ENCODE results near the gene ARHGDIB. TPM values are rescaled to one million over a fixed set of nuclear protein-coding genes. Genes with fewer than 3 reads are reported as not detected.

The ARHGDIB gene
- total RNA-seq, 1 donor from 2014 or later = not detected

- TF ChIP-seq EZH2phosphoT487 (IDR thresholded peaks at IDR 0.05) (no peak), CTCF (IDR thresholded peaks at IDR 0.05) (no peak), EZH2 (IDR thresholded peaks at IDR 0.05) (no peak)
- Mint-ChIP-seq H3K9me3 (no peaks in the 10 kb centered on the region), H3K27me3 (ENCODE audit: insufficient read depth, low read depth) (peaks cover 3% of the 10 kb centered on the region), H3K27ac (no peak overlapping the region), H3K36me3 (no peaks in the 10 kb centered on the region), H3K4me1 (no peaks in the 10 kb centered on the region), H3K4me3 (no peak overlapping the region)
- H3F3A ChIP-seq (ENCODE audit: low read depth) = no peaks in the 10 kb centered on the region
- no peaks in the 10 kb centered on the region for H3K36me3 ChIP-seq
- no peaks in the 10 kb centered on the region for H4K20me1 ChIP-seq (ENCODE audit: low read depth)
- H3K9me3 ChIP-seq (ENCODE audit: low read depth) = no peaks in the 10 kb centered on the region
- no peaks in the 10 kb centered on the region for H3K27me3 ChIP-seq
- no peaks in the 10 kb centered on the region for H3K79me2 ChIP-seq (ENCODE audit: low read depth)
- no peak overlapping the region for H3K27ac ChIP-seq
- no peak for DNase-seq (ENCODE audit: low spot score)
- no peak overlapping the region for H3K4me3 ChIP-seq
- H3K4me2 ChIP-seq = no peak overlapping the region
- H3K9ac ChIP-seq = no peak overlapping the region
- H3K4me1 ChIP-seq = no peaks in the 10 kb centered on the region
- H2AFZ ChIP-seq (replicated peaks) = no peak overlapping the region
Measured at GRCh38 chr12:14964406-14964805, 3.0 kb upstream of the ARHGDIB start.

- no peaks in the 10 kb centered on the region for H3K9me3 ChIP-seq (ENCODE audit: low read depth)
- Mint-ChIP-seq H3K36me3 (no peaks in the 10 kb centered on the region), H3K27ac (no peak overlapping the region), H3K4me3 (no peak overlapping the region), H3K4me1 (no peaks in the 10 kb centered on the region), H3K27me3 (ENCODE audit: insufficient read depth, low read depth) (peaks cover 3% of the 10 kb centered on the region), H3K9me3 (no peaks in the 10 kb centered on the region)
- H4K20me1 ChIP-seq (ENCODE audit: low read depth) = no peaks in the 10 kb centered on the region
- no peak overlapping the region for H3K27ac ChIP-seq
- no peak overlapping the region for H2AFZ ChIP-seq (replicated peaks)
- no peaks in the 10 kb centered on the region for H3F3A ChIP-seq (ENCODE audit: low read depth)
- H3K36me3 ChIP-seq = no peaks in the 10 kb centered on the region
- no peak overlapping the region for H3K4me2 ChIP-seq
- H3K27me3 ChIP-seq = no peaks in the 10 kb centered on the region
- no peaks in the 10 kb centered on the region for H3K4me1 ChIP-seq
- no peak overlapping the region for H3K4me3 ChIP-seq
- no peaks in the 10 kb centered on the region for H3K79me2 ChIP-seq (ENCODE audit: low read depth)
- H3K9ac ChIP-seq = no peak overlapping the region
- DNase-seq (ENCODE audit: low spot score) = no peak
- TF ChIP-seq EZH2 (IDR thresholded peaks at IDR 0.05) (no peak), EZH2phosphoT487 (IDR thresholded peaks at IDR 0.05) (no peak), CTCF (IDR thresholded peaks at IDR 0.05) (no peak)
Measured at GRCh38 chr12:14963520-14963919, 2.1 kb upstream of the ARHGDIB start.

DNA sequence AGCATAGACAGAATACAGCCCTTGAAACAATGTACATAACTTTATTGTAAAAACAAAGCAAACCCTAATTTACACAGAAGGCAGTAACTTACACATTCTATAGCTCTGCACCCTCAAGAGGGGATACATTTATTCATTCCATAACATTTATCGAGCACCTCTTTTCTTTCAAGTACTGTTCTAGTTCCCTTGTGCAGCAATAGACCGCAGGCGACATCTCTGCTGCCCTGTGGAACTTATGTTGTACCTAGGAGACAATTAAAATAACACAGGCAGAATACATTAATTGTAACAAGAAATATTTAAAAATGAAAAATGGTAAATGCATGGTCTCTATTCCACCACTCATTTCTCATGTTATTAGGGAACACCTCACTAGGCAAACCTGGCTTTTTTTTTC lies 1.4 kb upstream of the ARHGDIB start:
- no peaks in the 10 kb centered on the region for H3K36me3 Mint-ChIP-seq

More for the DNA sequence above, 1.4 kb upstream of the ARHGDIB start:
- H3K9me3 ChIP-seq (ENCODE audit: low read depth) = no peaks in the 10 kb centered on the region
- DNase-seq (ENCODE audit: low spot score) = no peak
- H3K9me3 Mint-ChIP-seq = no peaks in the 10 kb centered on the region
- no peak for TF ChIP-seq EZH2phosphoT487 (IDR thresholded peaks at IDR 0.05)
- TF ChIP-seq CTCF (IDR thresholded peaks at IDR 0.05) = no peak
- TF ChIP-seq EZH2 (IDR thresholded peaks at IDR 0.05) = no peak
- H3K4me1 ChIP-seq = no peaks in the 10 kb centered on the region
- no peak overlapping the region for H2AFZ ChIP-seq (replicated peaks)
- H3F3A ChIP-seq (ENCODE audit: low read depth) = no peaks in the 10 kb centered on the region
- H3K79me2 ChIP-seq (ENCODE audit: low read depth) = no peaks in the 10 kb centered on the region
- H3K9ac ChIP-seq = no peak overlapping the region
- H3K27me3 Mint-ChIP-seq (ENCODE audit: insufficient read depth, low read depth) = peaks cover 3% of the 10 kb centered on the region
- H3K27ac Mint-ChIP-seq = no peak overlapping the region
- no peaks in the 10 kb centered on the region for H3K4me1 Mint-ChIP-seq
- H3K27me3 ChIP-seq = no peaks in the 10 kb centered on the region
- no peaks in the 10 kb centered on the region for H4K20me1 ChIP-seq (ENCODE audit: low read depth)
- no peaks in the 10 kb centered on the region for H3K36me3 ChIP-seq
- no peak overlapping the region for H3K4me3 ChIP-seq
- no peak overlapping the region for H3K4me3 Mint-ChIP-seq
- H3K4me2 ChIP-seq = no peak overlapping the region
- no peak overlapping the region for H3K27ac ChIP-seq

Measured in neural progenitor cell (in vitro differentiated cells).